ENCODE measurements around the gene FRRS1L.

GRCh38 chr9:109110329-109111021, 56.6 kb downstream of the FRRS1L start:
- TF ChIP-seq, protein P1, sequence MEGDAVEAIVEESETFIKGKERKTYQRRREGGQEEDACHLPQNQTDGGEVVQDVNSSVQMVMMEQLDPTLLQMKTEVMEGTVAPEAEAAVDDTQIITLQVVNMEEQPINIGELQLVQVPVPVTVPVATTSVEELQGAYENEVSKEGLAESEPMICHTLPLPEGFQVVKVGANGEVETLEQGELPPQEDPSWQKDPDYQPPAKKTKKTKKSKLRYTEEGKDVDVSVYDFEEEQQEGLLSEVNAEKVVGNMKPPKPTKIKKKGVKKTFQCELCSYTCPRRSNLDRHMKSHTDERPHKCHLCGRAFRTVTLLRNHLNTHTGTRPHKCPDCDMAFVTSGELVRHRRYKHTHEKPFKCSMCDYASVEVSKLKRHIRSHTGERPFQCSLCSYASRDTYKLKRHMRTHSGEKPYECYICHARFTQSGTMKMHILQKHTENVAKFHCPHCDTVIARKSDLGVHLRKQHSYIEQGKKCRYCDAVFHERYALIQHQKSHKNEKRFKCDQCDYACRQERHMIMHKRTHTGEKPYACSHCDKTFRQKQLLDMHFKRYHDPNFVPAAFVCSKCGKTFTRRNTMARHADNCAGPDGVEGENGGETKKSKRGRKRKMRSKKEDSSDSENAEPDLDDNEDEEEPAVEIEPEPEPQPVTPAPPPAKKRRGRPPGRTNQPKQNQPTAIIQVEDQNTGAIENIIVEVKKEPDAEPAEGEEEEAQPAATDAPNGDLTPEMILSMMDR (IDR thresholded peaks at IDR 0.05; ENCODE audit: insufficient read depth, low read depth, low read length), result no peak
- TF ChIP-seq EZH2 (IDR thresholded peaks at IDR 0.05; ENCODE audit: insufficient read depth, low read length), result no peak

Data from astrocyte (in vitro differentiated cells and primary cell).